ENCODE results near the gene ARL15.

ARL15 gene

GRCh38 chr5:53882006-53882675 is 428.2 kb downstream of the ARL15 start:
- Histone ChIP-seq H2AFZ (ENCODE audit: low read length) (no peak overlapping the region), H3K9me2 (replicated peaks; ENCODE audit: low read depth, low read length) (no peaks in the 10 kb centered on the region), H3K9me3 (ENCODE audit: insufficient read depth, low read depth, low read length) (no peaks in the 10 kb centered on the region), H3K36me3 (ENCODE audit: insufficient read depth, low read length) (no peaks in the 10 kb centered on the region), H3K4me3 (ENCODE audit: low read length, poor library complexity, severe bottlenecking) (no peak overlapping the region), H3K79me2 (ENCODE audit: insufficient read depth, low read length) (no peaks in the 10 kb centered on the region), H3K4me1 (ENCODE audit: insufficient read depth, low read length, poor library complexity, severe bottlenecking) (peaks cover 11% of the 10 kb centered on the region), H3F3A (ENCODE audit: low read depth) (no peaks in the 10 kb centered on the region), H3K4me2 (ENCODE audit: low read depth, low read length, poor library complexity, severe bottlenecking) (no peak overlapping the region), H3K27me3 (ENCODE audit: insufficient read depth, low read length, poor library complexity, severe bottlenecking) (no peaks in the 10 kb centered on the region), H4K20me1 (ENCODE audit: insufficient read depth, low read length, poor library complexity, severe bottlenecking) (no peaks in the 10 kb centered on the region), H3K9ac (ENCODE audit: low read depth, low read length, poor library complexity, severe bottlenecking) (no peak overlapping the region)
- no peak for TF ChIP-seq EZH2phosphoT487 (IDR thresholded peaks at IDR 0.05; ENCODE audit: borderline replicate concordance)
- TF ChIP-seq, protein P1, sequence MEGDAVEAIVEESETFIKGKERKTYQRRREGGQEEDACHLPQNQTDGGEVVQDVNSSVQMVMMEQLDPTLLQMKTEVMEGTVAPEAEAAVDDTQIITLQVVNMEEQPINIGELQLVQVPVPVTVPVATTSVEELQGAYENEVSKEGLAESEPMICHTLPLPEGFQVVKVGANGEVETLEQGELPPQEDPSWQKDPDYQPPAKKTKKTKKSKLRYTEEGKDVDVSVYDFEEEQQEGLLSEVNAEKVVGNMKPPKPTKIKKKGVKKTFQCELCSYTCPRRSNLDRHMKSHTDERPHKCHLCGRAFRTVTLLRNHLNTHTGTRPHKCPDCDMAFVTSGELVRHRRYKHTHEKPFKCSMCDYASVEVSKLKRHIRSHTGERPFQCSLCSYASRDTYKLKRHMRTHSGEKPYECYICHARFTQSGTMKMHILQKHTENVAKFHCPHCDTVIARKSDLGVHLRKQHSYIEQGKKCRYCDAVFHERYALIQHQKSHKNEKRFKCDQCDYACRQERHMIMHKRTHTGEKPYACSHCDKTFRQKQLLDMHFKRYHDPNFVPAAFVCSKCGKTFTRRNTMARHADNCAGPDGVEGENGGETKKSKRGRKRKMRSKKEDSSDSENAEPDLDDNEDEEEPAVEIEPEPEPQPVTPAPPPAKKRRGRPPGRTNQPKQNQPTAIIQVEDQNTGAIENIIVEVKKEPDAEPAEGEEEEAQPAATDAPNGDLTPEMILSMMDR (conservative IDR thresholded peaks at IDR 0.05; ENCODE audit: low read length): no peak

DNA sequence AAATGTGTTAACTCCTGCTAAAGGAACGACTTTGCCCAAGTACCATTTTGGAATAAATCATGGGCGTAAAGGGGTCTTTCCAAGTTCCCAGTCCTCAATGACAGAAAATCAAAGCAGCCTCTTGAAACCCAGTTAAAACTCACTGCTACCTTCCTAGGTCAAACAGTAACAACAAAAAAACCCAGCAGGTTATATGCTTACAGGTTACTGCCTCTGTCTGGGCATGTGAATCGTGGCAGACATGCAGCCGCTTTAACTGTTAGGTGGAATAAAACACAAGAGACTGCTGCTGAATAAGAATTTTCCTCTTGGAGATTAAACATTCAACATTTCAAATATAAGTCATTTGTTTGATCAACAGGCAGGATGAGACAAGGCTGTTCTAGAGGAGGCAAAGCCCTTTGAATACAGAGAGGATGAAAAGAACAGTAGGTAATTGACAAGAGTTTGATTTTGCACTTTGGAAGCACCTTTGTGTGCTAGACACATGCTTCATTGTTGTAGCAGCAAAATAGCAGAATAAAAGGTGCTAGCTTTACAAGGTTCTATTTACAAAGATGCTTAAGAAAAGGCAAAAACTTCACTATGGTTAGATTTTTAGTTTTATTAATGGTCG is 430.6 kb downstream of the ARL15 start:
- Histone ChIP-seq H3K79me2 (ENCODE audit: insufficient read depth, low read length) (no peaks in the 10 kb centered on the region), H3K9ac (ENCODE audit: low read depth, low read length, poor library complexity, severe bottlenecking) (no peak overlapping the region), H3K4me1 (ENCODE audit: insufficient read depth, low read length, poor library complexity, severe bottlenecking) (peaks cover 5% of the 10 kb centered on the region), H3K9me3 (ENCODE audit: insufficient read depth, low read depth, low read length) (no peaks in the 10 kb centered on the region), H3K4me3 (ENCODE audit: low read length, poor library complexity, severe bottlenecking) (no peak overlapping the region), H3K36me3 (ENCODE audit: insufficient read depth, low read length) (no peaks in the 10 kb centered on the region), H4K20me1 (ENCODE audit: insufficient read depth, low read length, poor library complexity, severe bottlenecking) (no peaks in the 10 kb centered on the region), H3F3A (ENCODE audit: low read depth) (no peaks in the 10 kb centered on the region), H3K9me2 (replicated peaks; ENCODE audit: low read depth, low read length) (no peaks in the 10 kb centered on the region), H2AFZ (ENCODE audit: low read length) (no peak overlapping the region), H3K4me2 (ENCODE audit: low read depth, low read length, poor library complexity, severe bottlenecking) (no peak overlapping the region), H3K27me3 (ENCODE audit: insufficient read depth, low read length, poor library complexity, severe bottlenecking) (no peaks in the 10 kb centered on the region)
- TF ChIP-seq, protein P1 (conservative IDR thresholded peaks at IDR 0.05; ENCODE audit: low read length): no peak
- no peak for TF ChIP-seq EZH2phosphoT487 (IDR thresholded peaks at IDR 0.05; ENCODE audit: borderline replicate concordance)

DNA sequence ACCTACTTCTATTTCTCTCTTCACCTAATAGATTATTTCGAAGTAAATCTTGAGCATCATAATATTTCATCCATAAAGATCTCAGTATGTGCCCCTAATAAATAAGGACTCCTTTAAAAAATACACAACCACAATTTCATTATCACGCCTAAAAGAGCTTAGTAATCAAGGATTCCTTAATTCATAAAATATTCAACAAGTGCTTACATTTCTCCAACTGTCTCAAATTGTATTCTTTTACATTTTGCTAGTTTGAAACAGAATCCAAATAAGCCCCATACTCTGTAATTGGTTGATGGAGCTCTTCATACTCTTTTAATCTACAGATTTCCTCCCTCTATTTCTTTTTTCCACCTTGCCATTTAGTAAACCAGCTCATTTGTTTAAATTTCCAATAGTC is 432.4 kb downstream of the ARL15 start:
- Histone ChIP-seq H2AFZ (ENCODE audit: low read length) (no peak overlapping the region), H3K4me1 (ENCODE audit: insufficient read depth, low read length, poor library complexity, severe bottlenecking) (no peaks in the 10 kb centered on the region), H3K36me3 (ENCODE audit: insufficient read depth, low read length) (no peaks in the 10 kb centered on the region), H3K27me3 (ENCODE audit: insufficient read depth, low read length, poor library complexity, severe bottlenecking) (no peaks in the 10 kb centered on the region), H3K9me3 (ENCODE audit: insufficient read depth, low read depth, low read length) (no peaks in the 10 kb centered on the region), H3K9ac (ENCODE audit: low read depth, low read length, poor library complexity, severe bottlenecking) (no peak overlapping the region), H3K9me2 (replicated peaks; ENCODE audit: low read depth, low read length) (no peaks in the 10 kb centered on the region), H3K79me2 (ENCODE audit: insufficient read depth, low read length) (no peaks in the 10 kb centered on the region), H3K4me2 (ENCODE audit: low read depth, low read length, poor library complexity, severe bottlenecking) (no peak overlapping the region), H4K20me1 (ENCODE audit: insufficient read depth, low read length, poor library complexity, severe bottlenecking) (no peaks in the 10 kb centered on the region), H3K4me3 (ENCODE audit: low read length, poor library complexity, severe bottlenecking) (no peak overlapping the region), H3F3A (ENCODE audit: low read depth) (no peaks in the 10 kb centered on the region)
- no peak for TF ChIP-seq EZH2phosphoT487 (IDR thresholded peaks at IDR 0.05; ENCODE audit: borderline replicate concordance)
- TF ChIP-seq, protein P1 (conservative IDR thresholded peaks at IDR 0.05; ENCODE audit: low read length): no peak

Measured in Loucy (cell line).